Activated CD4-positive, alpha-beta T cell treated with anti-CD3 and anti-CD28 coated beads, Interleukin-2, amount 50 U/mL, for 48 hours (primary cell): Measurements from ENCODE around the gene HECA.
"Not testable (repeated sequence)": the region's sequence is repeated elsewhere in the genome, so short reads cannot be mapped to it uniquely, and the experiment has no call there.

Experiments
- DNase-seq, 2 experiments: peaks; one replicate each; pipeline ENCODE4 v3.0.0-alpha.2; 2020

Gene HECA

DNA sequence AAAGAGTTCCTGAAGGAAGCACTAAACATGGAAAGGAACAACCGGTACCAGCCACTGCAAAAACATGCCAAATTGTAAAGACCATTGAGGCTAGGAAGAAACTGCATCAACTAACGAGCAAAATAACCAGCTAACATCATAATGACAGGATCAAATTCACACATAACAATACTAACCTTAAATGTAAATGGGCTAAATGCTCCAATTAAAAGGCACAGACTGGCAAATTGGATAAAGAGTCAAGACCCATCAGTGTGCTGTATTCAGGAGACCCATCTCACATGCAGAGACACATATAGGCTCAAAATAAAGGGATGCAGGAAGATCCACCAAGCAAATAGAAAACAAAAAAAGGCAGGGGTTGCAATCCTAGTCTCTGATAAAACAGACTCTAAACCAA lies 77.6 kb downstream of the HECA start:
- not testable (repeated sequence) for DNase-seq

DNA sequence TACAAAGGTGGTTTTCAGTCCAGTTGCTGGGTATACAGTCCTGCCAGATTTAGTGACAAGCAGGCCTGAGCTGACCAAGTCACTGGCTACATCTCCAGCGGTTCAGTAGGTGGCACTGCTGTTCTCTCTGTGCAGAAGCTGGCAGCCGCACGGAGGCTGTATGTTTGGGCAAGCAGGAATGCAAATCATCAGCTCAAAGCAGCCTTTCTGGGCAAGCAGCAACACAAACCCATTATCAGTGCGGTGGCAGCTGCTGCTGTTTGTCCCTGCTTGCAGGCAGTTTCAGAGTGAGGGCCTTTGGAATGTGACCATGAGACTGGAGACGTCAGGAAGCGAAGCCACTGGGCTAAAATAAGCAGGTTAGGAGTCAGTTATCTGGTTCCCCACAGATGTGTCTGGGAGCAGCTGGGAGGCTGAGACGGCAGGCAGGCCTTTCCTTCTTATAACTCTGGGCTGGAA lies 84.4 kb downstream of the HECA start:
- DNase-seq = peak; percentile 70 to 77

DNA sequence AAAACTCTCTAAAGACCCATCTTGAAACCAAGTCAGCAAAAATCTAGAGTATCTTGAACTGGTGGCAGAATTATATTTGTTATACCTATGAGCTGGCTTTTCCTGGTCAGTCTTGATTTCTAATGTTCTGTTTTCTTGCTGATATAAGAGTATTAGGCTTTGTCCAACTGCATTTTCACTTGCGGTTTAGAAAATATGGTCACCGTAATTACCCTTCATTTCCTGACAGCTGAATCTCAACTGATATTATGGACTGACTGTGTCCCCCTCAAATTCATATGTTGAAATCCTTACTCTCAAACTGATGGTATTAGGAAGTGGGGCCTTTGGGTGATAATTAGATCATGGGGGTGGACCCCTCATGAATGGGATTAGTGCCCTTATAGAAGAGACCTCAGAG lies 84.9 kb downstream of the HECA start:
- DNase-seq = no peak

DNA sequence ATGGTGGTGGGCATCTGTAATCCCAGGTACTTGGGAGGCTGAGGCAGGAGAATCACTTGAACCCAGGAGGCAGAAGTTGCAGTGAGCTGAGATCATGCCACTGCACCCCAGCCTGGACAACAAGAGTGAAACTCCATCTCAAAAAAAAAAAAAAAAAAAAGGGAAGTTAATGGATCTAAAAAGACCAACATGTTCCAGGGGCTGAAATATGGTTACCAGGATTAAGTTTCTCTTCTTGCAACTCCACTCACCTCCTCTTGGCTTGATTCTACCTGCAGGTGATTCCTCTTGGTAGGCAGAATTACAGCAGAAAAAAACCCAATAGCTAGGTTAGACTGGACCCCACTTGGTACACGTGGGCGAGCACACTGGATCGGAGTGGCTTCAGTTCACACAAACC lies 93.5 kb downstream of the HECA start:
- DNase-seq = not testable (repeated sequence)
